ENCODE results near the gene AP1M1.

- TF ChIP-seq POLR2A (IDR thresholded peaks at IDR 0.05; ENCODE audit: low read depth, low read length) (no peak), POLR2AphosphoS5 (IDR thresholded peaks at IDR 0.05; ENCODE audit: low read depth, low read length) (no peak)
Measured at GRCh38 chr19:16161840-16162239, 35.9 kb upstream of the AP1M1 start.

Data from GM12892 (cell line).